Daoy (cell line): Measurements from ENCODE around the gene PFN1. TPM values are rescaled to one million over a fixed set of nuclear protein-coding genes. Genes with fewer than 3 reads are reported as not detected.
"Not testable (repeated sequence)": the region's sequence is repeated elsewhere in the genome, so short reads cannot be mapped to it uniquely, and the experiment has no call there.

ENCODE experiments used
- DNase-seq: peaks from one replicate; pipeline ENCODE4 v3.0.0-alpha.2; 2015; ENCODE audit warnings: low read depth
- total RNA-seq: library from RNA; depleted of rRNA; stranded (reverse); fragments of >200 nt; shearing (Covaris generic); gene quantifications from 2 replicates; pipeline ENCODE4 v1.2.3, GENCODE V29; 2014

PFN1 gene
- total RNA-seq, 1 experiment from 2014 or later, result 1,218 TPM

DNA sequence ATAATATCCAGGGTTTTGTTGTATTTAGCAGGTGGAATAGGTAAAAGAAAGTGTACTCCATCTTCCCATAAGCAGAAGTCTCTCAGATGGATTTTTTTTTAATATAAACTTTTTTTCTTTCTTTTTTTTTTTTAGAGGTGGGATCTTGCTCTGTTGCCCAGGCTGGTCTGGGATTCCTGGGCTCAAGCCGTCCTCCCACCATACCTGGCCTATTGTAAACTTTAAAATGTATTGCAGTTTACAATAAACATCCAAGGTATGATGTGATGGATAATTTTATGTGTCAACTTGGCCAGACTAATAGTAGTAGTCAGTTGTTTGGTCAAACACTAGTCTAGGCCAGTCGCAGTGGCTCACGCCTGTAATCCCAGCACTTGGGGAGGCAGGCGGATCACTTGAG is 27.0 kb downstream of the PFN1 start:
- DNase-seq, result no peak

DNA sequence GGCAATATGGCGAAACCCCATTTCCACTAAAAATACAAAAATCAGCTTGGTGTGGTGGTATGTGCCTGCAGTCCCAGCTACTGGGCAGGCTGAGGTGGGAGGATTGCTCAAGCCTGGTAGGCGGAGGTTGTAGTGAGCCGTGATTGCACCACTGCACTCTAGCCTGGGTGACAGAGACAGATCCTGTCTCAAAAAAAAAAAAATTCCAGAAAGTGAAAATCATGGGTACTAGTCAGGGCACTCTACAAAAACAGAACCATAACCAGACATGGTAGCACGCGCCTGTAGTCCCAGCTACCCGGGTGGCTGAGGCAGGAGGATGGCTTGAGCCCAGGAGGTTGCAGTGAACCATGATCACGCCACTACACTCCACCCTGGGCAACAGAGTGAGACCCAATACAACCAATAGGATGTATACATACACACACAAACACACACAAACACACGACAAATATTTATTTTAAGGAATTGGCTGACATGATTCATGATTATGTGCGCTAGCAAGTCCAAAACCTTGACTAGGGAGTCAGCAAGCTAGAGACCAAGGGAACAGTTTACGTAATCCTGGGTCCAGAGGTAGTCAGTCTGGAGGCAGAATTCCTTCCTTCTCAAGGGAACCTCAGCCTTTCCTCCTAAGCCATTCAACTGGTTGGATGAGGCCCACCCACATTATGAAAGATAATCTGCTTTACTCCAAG is 27.8 kb downstream of the PFN1 start:
- DNase-seq, result no peak

DNA sequence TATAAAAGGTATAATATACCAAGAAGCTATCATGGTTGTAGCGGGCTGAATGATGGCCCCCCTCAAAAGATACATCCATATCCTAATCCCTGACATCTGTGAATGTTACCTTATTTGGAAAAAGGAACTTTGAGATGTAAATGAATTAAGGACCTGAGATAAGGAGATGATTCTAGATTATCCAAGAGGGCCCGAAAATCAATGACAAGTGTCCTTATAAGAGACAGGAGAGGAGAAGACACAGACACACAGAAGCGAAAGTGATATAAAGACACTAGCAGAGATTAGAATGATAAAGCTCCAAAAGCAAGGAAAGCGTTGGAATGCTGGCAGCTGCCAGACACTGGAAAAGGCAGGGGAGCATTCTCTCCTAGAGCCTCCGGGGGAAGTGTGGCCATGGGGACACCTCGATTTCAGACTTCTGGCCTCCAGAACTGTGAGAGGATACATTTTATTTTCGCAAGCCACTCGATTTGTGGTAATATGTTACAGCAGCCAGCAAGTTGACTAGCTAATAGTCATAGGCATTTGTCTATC is 28.8 kb downstream of the PFN1 start:
- DNase-seq, result no peak

DNA sequence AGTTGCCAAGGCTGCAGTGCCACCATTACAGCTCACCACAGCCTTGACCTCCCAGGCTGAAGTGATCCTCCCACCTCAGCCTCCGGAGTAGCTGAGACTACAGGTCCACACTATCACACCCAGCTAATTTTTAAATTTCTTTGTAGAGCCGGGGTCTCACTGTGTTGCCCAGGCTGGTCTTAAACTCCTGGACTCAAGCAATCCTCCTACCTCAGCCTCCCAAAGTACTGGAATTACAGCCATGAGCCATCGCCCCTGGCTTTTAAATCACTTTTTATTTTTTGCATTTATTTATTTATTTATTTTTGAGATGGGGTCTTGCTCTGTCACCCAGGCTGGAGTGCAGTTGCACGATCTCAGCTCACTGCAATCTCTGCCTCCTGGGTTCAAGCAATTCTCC is 33.8 kb downstream of the PFN1 start:
- not testable (repeated sequence) for DNase-seq

DNA sequence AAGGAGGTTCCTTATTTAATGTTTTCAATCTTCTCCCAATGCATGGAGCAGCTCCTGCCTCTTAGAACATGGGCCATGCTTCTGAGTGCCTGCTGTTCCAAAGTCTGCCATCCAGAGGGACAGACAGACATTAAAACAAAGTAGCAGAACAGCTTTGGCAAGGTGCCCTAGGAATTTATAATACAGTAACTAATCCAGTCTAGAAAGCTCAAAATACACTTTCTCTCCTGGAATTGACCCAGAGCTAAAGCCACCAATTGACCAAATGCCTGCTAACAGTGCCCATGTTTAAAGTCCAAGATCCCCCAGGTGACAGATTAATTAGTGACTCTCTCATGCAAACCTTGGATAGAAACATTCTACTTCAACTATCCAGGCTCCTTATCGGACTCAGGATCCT is 34.3 kb downstream of the PFN1 start:
- DNase-seq, result no peak

DNA sequence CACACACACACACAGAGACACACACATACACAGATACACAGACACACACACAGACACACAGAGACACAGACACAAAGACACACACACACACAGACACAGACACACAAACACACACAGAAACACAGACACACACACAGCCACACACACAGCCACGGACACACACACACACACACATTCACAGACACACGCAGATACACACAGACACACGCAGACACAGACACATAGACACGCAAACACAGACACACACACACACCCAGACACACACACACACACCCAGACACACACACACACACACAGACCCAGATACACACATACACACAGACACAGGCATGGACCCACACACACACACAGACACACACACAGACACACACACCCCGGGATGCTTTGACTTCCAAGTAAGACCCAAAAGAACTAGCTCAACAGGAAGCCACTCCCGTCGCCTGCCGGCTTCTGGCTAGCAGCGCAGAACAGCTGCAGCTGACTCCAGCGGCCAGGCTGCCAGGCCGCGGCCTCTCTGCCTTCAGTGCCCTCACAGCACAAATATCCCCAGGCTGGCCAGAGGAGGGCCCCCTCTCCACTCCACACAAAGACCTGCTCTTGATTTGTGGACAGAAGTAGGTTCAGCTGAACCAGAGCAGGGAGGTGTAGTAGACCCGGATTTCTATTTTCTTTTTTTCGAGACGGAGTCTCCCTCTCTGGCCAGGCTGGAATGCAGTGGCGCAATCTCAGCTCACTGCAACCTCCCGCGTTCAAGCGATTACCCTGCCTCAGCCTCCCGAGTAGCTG is 39.4 kb downstream of the PFN1 start:
- DNase-seq, result peak; percentile 93

DNA sequence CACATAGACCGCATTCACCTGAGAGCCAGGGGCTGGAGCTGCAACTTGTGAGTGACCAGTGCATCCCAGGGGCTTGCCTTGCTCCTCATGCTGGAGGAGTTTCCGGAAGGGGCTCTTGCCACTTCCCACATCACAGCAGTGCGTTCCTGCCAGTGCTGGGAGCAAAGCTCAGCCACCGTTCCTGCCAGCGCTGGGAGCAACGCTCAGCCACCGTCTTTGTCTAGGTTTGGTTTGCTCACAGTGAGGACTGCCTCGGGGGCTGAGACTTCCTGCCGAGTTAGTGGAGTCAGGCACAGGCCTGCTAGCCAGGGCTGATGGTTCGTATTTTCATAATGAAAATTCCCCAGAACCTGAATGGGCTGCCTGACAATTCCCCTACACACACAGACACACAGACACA is 40.0 kb downstream of the PFN1 start:
- DNase-seq, result peak; percentile 48

DNA sequence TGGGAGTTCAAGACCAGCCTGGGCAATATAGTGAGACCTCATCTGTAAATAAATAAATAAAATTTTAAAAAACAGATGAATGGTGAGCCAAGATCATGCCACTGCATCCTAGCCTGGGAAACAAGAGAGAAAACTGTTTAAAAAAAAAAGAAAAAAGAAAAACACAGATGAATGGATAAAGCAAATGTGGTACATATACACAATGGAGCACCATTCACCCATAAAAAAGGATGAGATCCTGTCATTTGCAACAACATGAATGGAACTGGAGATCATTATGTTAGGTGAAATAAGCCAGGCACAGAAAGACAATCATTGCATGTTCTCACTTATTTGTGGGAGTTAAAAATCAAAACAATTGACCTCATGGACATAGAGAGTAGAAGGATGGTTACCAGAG is 41.7 kb downstream of the PFN1 start:
- not testable (repeated sequence) for DNase-seq

DNA sequence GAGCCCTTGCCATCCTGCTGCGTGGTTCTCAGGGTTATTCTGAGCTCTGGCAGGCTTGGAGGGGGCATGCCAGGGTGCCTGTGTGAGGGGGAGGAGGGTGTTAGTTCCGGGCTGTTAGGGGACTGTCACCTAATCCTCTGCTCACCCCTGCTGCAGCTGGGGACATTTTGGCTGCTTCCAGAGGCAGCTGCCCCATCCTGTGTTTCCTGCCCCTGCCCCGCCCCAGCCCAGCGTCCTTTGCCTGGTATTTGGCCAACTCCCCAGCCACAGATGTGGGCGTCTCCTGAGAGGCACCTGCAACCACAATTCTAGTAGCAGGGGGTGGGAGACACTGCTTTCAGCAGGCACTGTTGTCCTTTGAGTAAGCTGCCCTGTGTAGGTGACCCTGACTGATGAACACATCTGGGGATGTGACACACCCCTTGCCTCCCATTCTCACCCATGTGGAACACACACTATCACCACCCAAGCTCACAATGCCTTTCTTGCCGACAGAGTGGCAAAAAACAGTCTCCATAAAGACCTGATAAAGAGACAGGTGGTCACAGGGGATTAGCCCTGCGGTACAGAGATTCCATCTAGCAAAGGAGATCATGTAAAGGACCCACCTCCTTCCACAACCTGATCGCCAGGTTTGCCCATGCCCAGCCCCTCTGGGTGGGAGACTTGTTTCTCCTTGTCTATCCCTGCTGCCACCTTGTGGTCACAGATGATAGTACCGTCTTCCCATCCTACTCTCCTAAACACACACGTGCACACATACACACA is 45.1 kb downstream of the PFN1 start, which contains the start of gene CHRNE:
Gene CHRNE (minus strand): TSS at position 48 of the 768 bp plus-strand sequence. CDS start 35 bp downstream, at position 13.
- DNase-seq, result peak; percentile 77

DNA sequence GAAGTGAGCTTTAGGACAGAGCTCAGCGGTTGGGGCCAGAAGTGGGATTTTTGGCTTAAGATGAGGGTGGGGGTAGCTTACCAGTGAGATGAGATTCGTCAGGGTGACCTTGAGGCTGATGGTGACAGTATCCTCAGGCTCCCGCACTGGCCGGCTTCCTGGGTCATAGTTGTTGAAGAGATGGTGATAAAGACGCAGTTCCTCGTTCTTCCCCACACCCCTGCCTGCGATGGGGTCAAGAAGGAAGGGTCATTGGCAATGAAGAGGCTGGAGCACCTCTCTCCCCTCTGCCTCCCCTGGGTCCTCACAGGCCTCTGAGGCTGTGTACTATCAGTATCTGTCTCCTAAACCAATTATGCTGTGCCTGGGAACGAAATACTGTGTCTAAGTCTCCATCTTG is 45.8 kb downstream of the PFN1 start:
- no peak for DNase-seq

DNA sequence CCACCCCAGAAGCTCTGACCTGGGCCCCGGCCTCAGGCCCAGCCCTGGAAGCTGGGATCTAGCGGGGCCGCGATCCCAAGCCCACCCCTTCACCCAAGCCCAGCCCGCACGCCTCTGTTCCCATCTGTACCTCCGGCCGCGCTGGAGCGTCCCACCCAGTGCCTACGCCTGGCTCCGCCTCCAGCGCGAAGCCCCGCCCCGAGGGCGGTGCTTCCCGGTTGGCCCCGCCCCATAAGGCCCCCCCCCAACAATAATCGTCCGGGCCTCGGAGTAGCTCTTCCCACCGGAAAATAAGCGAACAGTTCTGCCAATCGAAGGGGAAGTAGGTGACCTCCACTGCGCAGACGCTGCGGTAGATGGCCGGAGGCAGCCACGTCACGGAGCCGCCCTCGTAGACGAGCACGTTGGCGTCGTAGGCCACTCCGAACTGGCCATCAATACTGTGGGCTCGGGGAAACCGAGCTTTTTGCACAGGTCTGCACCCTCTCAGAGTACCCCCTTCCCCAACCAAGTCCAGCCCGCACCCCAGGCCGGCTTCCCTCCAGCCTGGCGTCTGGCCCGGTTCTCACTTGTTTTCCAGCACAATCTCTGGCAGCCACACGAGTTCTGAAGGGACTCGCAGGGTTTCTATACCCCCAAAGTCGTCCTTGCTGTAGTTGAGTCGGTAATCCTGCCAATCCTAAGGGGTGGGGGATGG is 46.5 kb downstream of the PFN1 start:
- no peak for DNase-seq

DNA sequence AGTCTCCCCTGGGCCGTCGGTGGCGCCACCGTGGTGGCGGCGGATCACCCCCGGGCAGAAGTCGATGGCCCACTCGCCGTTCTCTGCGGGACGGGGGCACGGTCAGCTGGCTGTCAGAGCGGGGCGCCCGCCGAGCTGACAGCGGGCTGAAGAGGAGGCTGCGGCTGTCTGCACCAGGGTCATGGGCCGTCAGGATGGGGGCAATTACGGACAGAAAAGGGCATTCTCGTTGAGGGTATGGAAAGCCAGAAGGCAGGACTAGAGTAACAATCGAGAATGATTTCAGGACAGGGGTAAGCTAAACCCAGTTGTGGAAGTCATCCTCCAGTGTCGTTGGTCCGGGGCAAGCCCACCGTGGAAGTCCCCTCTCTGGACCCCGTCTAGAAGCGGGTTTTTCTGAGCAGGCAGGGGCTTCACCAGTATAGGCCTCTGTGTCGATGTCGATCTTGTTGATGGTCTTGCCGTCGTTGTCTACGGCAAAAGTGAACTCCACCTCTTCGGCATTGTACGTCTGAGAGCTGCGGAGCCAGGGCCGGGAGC is 47.2 kb downstream of the PFN1 start:
- no peak for DNase-seq

DNA sequence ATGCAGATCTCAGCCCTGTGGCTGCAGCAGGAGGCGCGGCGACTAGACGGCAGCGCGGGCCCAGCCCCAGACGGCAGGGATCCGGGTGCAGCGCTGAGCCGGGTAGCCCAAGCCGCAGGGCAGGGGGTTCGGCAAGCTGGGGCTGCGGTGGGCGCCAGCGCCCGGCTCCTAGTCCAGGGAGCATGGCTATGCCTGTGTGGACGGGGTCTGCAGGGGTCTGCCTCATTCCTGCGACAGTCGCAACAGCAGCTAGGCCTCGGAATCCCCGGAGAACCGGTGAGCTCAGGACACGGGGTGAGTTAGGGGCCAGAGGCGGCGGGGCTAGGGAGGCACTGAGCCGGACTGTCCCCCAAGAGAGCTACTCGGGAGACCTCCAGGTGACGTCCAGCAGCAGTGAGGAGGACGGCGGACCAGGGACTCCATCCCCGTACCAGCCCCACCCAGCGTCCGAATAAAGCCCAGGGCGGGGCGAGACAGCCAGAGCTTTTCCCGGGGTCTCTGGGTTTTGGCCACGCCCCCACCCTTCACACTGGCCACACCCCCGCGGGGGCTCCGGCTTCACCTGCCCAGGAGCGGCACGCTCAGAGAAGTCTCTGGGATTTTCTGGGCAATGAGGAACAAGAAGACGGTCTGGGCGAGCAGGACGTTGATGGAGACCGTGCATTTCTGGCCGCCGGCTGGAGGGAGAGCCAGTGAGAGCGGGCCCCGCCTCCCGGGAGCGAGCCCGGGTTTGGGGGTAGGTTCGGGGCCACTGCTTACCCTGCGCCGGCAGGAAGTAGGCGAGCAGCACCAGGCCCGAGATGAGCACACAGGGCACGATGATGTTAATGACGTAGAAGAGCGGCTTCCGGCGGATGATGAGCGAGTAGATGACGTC is 47.9 kb downstream of the PFN1 start:
- no peak for DNase-seq

DNA sequence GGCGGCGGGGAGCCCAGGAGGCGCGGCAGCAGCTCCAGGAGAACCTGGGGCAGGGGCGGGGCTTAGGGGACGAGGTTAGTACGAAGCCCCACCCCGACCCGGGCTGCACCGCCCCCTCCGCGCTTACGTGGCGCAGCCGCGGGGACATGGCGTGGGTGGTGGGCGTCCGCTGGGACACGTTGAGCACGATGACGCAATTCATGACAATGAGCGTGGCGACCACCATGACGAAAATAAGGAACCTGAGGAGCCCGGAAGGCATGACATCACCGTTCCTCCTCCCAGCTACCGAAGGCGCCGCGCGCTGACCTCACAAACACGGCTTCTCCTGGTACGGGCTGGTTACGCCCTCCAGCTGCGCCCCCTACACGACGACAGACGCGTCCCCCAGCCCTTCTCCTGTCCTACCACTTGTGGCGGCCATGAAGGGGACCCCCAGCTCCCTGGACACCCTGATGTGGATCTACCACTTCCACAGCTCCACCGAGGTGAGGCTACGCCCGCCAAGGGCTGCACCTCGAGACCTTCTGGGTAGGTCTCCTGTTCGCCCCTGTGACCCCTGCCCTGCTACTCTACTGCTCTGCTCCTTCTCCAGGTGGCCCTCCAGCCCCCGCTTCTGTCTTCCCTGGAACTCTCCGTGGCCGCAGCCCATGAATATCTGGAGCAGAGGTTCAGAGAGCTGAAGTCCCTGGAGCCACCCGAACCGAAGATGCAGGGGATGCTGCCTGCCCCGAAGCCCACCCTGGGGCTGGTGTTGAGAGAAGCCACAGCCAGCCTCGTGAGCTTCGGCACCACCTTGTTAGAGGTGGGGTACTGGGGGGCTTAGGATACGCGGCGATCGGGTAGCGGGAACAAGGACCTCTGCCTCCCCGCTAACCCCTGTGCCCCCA is 48.7 kb downstream of the PFN1 start, which contains the start of gene C17orf107:
Gene C17orf107 (plus strand): TSS at position 196 of the 890 bp plus-strand sequence. CDS start 227 bp downstream, at position 423.
- DNase-seq, result no peak

DNA sequence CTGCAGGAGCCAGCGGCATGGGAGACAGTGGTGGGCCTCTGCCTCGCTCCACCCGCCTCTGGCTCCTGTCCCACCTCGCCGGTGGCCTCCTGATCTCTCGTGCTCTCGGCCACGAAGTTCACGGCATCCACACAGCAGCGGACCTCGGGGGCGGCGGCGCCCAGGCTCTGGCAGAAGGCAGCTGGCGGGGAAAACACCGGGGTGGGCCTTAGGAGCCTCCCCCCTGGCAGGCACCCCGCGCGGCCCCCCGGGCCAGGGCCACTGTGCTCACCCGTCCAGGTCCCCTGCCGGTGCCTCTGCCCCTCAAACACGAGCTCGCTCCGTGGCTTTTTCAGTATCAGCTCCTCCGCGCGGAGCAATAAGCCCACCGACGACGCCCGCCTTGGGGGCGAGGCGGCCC is 49.4 kb downstream of the PFN1 start:
- no peak for DNase-seq

DNA sequence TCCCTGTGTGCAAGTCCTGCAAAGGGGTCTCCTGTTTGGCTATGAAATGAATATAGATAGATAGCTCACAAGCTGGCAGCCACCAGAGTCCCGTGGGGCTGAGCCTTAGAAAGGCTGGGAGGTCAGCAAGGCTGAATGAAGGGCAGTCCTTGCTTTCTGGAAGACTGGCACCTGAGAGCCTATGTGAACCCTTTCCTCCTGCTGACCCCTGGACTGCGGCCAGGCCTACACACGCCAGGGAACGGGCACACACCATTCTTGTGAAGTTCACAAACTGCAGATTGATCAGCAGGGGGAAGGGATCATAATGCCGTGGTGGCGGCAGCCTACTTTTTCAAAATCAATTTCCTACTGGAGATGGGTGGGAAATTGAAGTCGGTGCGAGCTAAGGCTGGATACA is 50.0 kb downstream of the PFN1 start:
- no peak for DNase-seq

DNA sequence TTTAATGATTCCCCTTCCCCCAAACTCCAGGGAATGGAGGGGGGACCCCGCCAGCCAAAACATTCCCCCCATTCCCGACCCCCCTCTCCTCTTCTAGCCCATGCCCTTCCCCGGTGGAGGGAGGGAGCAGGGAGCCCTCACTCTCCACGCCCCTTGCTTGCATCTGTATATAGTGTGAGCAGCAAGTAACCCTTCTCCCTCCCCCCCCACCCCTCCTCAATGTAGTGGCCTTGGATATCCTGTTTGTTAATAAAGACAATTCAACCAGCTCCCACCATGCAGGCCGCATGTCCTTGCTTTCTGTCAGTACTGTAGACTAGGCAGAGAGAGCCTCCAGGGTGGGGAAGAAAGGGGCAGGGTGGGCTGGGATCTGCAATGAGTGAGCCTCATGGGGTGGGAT is 50.5 kb downstream of the PFN1 start:
- DNase-seq, result no peak

DNA sequence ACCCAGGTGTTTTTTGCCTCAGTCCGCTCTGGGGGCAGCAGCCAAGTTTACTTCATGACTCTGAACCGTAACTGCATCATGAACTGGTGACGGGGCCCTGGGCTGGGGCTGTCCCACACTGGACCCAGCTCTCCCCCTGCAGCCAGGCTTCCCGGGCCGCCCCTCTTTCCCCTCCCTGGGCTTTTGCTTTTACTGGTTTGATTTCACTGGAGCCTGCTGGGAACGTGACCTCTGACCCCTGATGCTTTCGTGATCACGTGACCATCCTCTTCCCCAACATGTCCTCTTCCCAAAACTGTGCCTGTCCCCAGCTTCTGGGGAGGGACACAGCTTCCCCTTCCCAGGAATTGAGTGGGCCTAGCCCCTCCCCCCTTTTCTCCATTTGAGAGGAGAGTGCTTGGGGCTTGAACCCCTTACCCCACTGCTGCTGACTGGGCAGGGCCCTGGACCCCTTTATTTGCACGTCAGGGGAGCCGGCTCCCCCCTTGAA is 51.1 kb downstream of the PFN1 start:
- no peak for DNase-seq
